Spinal cord (tissue), 10 donors: ENCODE results near the gene SLC39A6. TPM values are rescaled to one million over a fixed set of nuclear protein-coding genes. Genes with fewer than 3 reads are reported as not detected.
"Not testable (repeated sequence)": the region's sequence is repeated elsewhere in the genome, so short reads cannot be mapped to it uniquely, and the experiment has no call there.

Experiments
- DNase-seq, 6 donors: peaks; one replicate each; pipeline versions ENCODE4 v3.0.0 to v3.0.0-alpha.2; 2013 to 2015; ENCODE audit warnings: low spot score in 6 of 6, low read depth in 4 of 6
- H3K27ac ChIP-seq: one replicate; pipeline ENCODE4 v1.5.1; 2013; ENCODE audit warnings: low read depth, low read length, control low read depth
- H3K27me3 ChIP-seq: one replicate; pipeline ENCODE4 v1.6.1; 2013; ENCODE audit warnings: low read length; ENCODE audit not compliant: control insufficient read depth, insufficient read depth
- H3K36me3 ChIP-seq: one replicate; pipeline ENCODE4 v1.6.1; 2013; ENCODE audit warnings: low read length; ENCODE audit not compliant: control insufficient read depth, insufficient read depth
- H3K4me1 ChIP-seq: one replicate; pipeline ENCODE4 v1.6.1; 2013; ENCODE audit warnings: low read length; ENCODE audit not compliant: control insufficient read depth, insufficient read depth
- H3K4me3 ChIP-seq: one replicate; pipeline ENCODE4 v1.5.1; 2013; ENCODE audit warnings: low read depth, low read length, control low read depth
- H3K9me3 ChIP-seq: one replicate; pipeline ENCODE4 v1.6.1; 2013; ENCODE audit warnings: low read length; ENCODE audit not compliant: control insufficient read depth, insufficient read depth
- WGBS: methylation state at CpG from one replicate; pipeline ENCODE4 v1.1.5; 2013; ENCODE audit warnings: missing lambda C conversion rate; ENCODE audit not compliant: insufficient coverage; 5-methylcytosine and 5-hydroxymethylcytosine counted together
- polyA plus RNA-seq, 2 donors: library from polyadenylated mRNA; unstranded; fragments of 120-200 nt; gene quantifications; one replicate each; pipeline ENCODE4 v1.2.1, GENCODE V29; 2013; ENCODE audit not compliant: insufficient read length in 2 of 2
- total RNA-seq, 2 donors: library from RNA; depleted of rRNA in 1 of 2; stranded (reverse); fragments of 120-200 nt in 1 of 2; fragments of >200 nt in 1 of 2; gene quantifications; one replicate each; pipeline versions ENCODE4 v1.2.3 to v1.2.4, GENCODE V29; 2013 to 2014
- donor health status: healthy.

Gene SLC39A6
- total and polyA plus RNA-seq, 4 donors = 92.1 to 121 (median 104) TPM

GRCh38 chr18:36128907-36129299 is 237 bp downstream of the SLC39A6 start:
- Histone ChIP-seq H3K27ac (peak overlapping the region; percentile 100), H3K4me1 (peaks cover 8% of the 10 kb centered on the region), H3K36me3 (peaks cover 3% of the 10 kb centered on the region), H3K27me3 (no peaks in the 10 kb centered on the region), H3K4me3 (peak overlapping the region; percentile 96), H3K9me3 (no peaks in the 10 kb centered on the region)
- WGBS = 0% methylated on average over 37 of the region's 37 CpGs
- peak in 1 of 6 donors; percentile 29 for DNase-seq

GRCh38 chr18:36128530-36128870 is 640 bp downstream of the SLC39A6 start:
- Histone ChIP-seq H3K27ac (peak overlapping the region; percentile 100), H3K4me3 (peak overlapping the region; percentile 96), H3K27me3 (no peaks in the 10 kb centered on the region), H3K9me3 (no peaks in the 10 kb centered on the region), H3K36me3 (peaks cover 3% of the 10 kb centered on the region), H3K4me1 (peaks cover 8% of the 10 kb centered on the region)
- WGBS = under 1% methylated on average over 9 of the region's 12 CpGs
- DNase-seq = peak in 1 of 6 donors; percentile 63

- no peaks in the 10 kb centered on the region for H3K9me3 ChIP-seq
- H3K4me1 ChIP-seq = peaks cover 8% of the 10 kb centered on the region
- H3K27me3 ChIP-seq = no peaks in the 10 kb centered on the region
- whole genome bisulfite sequencing = 27% methylated on average over 8 of the region's 15 CpGs
- peaks cover 3% of the 10 kb centered on the region for H3K36me3 ChIP-seq
- no peak overlapping the region for H3K27ac ChIP-seq
- peak overlapping the region; percentile 96 for H3K4me3 ChIP-seq
- DNase-seq = peak in 1 of 6 donors; percentile 43
Measured at GRCh38 chr18:36127836-36128529, 1.2 kb downstream of the SLC39A6 start.

- no CpG with 5 or more reads among the region's 8 CpGs for WGBS
- no peak overlapping the region for H3K4me3 ChIP-seq
- peaks cover 8% of the 10 kb centered on the region for H3K4me1 ChIP-seq
- no peaks in the 10 kb centered on the region for H3K27me3 ChIP-seq
- peaks cover 6% of the 10 kb centered on the region for H3K36me3 ChIP-seq
- no peak overlapping the region for H3K27ac ChIP-seq
- no peak for DNase-seq
- H3K9me3 ChIP-seq = no peaks in the 10 kb centered on the region
Measured at GRCh38 chr18:36126668-36127067, 2.5 kb downstream of the SLC39A6 start.

GRCh38 chr18:36124841-36125240 is 4.3 kb downstream of the SLC39A6 start:
- H3K36me3 ChIP-seq = peaks cover 9% of the 10 kb centered on the region
- no peak for DNase-seq

DNA sequence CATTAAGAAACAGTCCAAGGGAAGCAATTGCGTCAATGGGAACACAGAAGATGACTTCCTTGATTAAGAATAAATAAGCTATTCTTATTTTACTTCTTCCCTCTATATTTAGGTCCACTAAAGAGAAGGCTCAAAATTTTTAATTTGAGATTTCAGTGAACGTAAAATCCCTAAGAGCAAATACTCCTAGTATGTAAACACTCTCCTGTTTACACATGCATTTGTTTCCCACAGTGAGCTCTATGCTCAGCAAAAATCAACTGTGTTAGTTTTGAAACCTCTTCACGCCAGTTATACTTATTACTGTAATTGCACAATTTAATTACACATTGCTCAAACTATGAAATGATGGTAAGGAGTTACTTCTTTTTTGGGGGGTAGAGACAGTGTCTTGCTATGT is 8.8 kb downstream of the SLC39A6 start:
- no peaks in the 10 kb centered on the region for H3K27me3 ChIP-seq
- H3K4me1 ChIP-seq = no peaks in the 10 kb centered on the region
- no peak overlapping the region for H3K4me3 ChIP-seq
- DNase-seq = peak in 1 of 6 donors; percentile 63
- no peaks in the 10 kb centered on the region for H3K9me3 ChIP-seq
- WGBS = no CpG with 5 or more reads among the region's 3 CpGs
- H3K27ac ChIP-seq = no peak overlapping the region
- peaks cover 28% of the 10 kb centered on the region for H3K36me3 ChIP-seq

More at GRCh38 chr18:36124841-36125240, 4.3 kb downstream of the SLC39A6 start:
- no peak overlapping the region for H3K27ac ChIP-seq
- 80% methylated on average over 1 of the region's 4 CpGs for WGBS
- H3K27me3 ChIP-seq = no peaks in the 10 kb centered on the region
- H3K9me3 ChIP-seq = no peaks in the 10 kb centered on the region
- no peak overlapping the region for H3K4me3 ChIP-seq
- H3K4me1 ChIP-seq = no peaks in the 10 kb centered on the region

DNA sequence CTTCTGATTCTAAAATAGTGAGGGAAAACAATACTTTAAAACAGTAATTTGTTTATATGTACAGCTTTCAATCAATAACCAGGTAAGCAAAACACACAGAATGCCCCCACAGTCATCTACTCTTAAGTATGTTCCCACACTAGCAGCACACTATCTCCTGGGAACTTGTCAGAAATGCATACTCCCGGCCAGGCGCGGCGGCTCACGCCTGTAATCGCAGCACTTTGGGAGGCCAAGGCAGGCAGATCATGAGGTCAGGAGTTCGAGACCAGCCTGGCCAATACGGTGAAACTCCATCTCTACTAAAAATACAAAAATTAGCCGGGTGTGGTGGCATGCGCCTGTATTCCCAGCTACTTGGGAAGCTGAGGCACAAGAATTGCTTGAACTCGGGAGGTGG is 12.4 kb downstream of the SLC39A6 start:
- WGBS = 100% methylated on average over 9 of the region's 11 CpGs
- not testable (repeated sequence) for H3K4me3 ChIP-seq, H3K27ac ChIP-seq, H3K27me3 ChIP-seq, DNase-seq, H3K4me1 ChIP-seq, H3K9me3 ChIP-seq
- H3K36me3 ChIP-seq = peaks cover 43% of the 10 kb centered on the region

DNA sequence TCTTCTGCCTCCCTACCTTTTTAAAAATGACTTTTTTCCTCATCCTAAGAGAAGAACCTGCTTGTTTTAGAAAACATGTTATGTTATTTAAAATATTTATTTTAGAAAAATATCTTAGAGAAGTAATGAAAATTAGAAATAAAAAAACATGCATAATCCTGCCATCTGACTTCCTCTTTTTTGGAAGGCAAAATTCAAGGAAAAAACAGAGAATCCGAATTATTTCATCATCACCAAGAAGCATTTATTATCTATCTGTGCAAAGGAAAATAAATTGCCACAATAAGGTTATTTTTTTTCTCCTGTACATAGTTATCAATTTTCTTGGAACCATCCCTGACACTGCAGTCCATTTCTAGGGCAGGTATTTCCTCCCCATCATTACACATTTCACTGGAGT is 14.4 kb downstream of the SLC39A6 start:
- no peak overlapping the region for H3K27ac ChIP-seq
- WGBS = no CpG with 5 or more reads among the region's 1 CpG
- H3K9me3 ChIP-seq = no peaks in the 10 kb centered on the region
- H3K4me3 ChIP-seq = no peak overlapping the region
- no peaks in the 10 kb centered on the region for H3K4me1 ChIP-seq
- H3K27me3 ChIP-seq = no peaks in the 10 kb centered on the region
- H3K36me3 ChIP-seq = peaks cover 49% of the 10 kb centered on the region
- DNase-seq = no peak

DNA sequence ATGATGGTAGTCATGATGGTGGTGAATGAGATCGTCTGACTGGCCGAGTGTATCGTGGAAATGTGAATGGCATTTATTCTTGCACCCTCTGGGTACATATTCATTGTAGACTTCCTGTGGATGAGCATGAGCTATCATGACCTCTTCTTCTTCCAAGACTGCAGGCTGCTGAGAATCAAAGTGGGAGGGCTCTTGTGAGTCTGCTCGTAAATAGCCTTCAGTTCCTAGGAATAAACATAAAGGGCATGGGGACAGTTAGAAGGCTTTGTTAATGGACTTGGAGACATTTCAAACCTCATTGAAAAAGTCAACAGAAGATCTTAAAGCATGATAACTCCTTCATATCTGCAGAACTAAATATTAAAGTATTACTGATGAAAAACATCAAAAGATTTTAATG is 14.9 kb downstream of the SLC39A6 start:
- Histone ChIP-seq H3K27ac (no peak overlapping the region), H3K27me3 (no peaks in the 10 kb centered on the region), H3K9me3 (no peaks in the 10 kb centered on the region), H3K4me3 (no peak overlapping the region), H3K4me1 (no peaks in the 10 kb centered on the region), H3K36me3 (peaks cover 49% of the 10 kb centered on the region)
- no peak for DNase-seq
- 100% methylated on average over 3 of the region's 4 CpGs for WGBS

DNA sequence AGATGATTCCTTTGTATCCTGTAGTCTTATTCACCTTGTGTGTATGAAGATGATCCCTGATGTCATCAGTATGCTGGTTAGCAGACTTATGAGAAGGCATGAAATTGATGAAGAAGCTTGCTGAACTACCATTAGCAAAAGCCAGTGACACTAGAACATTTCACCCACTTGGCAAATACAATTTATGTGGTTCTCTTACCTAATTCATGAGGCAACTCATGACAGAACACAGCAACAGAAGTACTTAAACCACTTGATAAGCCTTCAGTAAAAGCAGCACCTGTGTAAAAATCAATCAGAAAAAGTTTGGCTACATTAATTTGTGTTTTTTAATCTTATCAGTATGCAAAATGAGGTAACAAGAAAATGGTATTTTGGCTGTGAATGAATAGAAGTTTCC is 16.8 kb downstream of the SLC39A6 start:
- no peak for DNase-seq
- peaks cover 39% of the 10 kb centered on the region for H3K36me3 ChIP-seq
- H3K27ac ChIP-seq = no peak overlapping the region
- H3K27me3 ChIP-seq = no peaks in the 10 kb centered on the region
- H3K4me1 ChIP-seq = no peaks in the 10 kb centered on the region
- no peak overlapping the region for H3K4me3 ChIP-seq
- H3K9me3 ChIP-seq = no peaks in the 10 kb centered on the region
